T-helper 2 cell (primary cell): Measurements from ENCODE around the gene SLC12A6.
A peak's percentile ranks its signal among the peaks of the same experiment; 100 is the strongest.
"Not testable (repeated sequence)": the region's sequence is repeated elsewhere in the genome, so short reads cannot be mapped to it uniquely, and the experiment has no call there.

Experiments
- DNase-seq, 5 experiments: peaks; one replicate each; pipeline versions ENCODE4 v3.0.0 to v3.0.0-alpha.2; 2012 to 2022
- total RNA-seq, 2 donors: gene quantifications; one replicate each; lab custom pipeline; 2026; lab: John Stamatoyannopoulos, UW

SLC12A6 gene
- total RNA-seq: 102 to 115 reads per million in 2 donors

- DNase-seq: peak; percentile 83 to 92 (median 86)
Measured at GRCh38 chr15:34337557-34338306, at the start of gene SLC12A6. TSS of gene SLC12A6 (minus strand) at chr15:34337781. CDS start at chr15:34336680, 1,101 bp downstream.

- not testable (repeated sequence) for DNase-seq
Measured at GRCh38 chr15:34381829-34382521, 44.4 kb upstream of the SLC12A6 start.

- DNase-seq: not testable (repeated sequence)
Measured at GRCh38 chr15:34380491-34380890, 42.9 kb upstream of the SLC12A6 start.

- DNase-seq: no peak
Measured at GRCh38 chr15:34376856-34377255, 39.3 kb upstream of the SLC12A6 start.

- not testable (repeated sequence) for DNase-seq
Measured at GRCh38 chr15:34375541-34375940, 38.0 kb upstream of the SLC12A6 start.

- no peak for DNase-seq
Measured at GRCh38 chr15:34374816-34375215, 37.2 kb upstream of the SLC12A6 start.

GRCh38 chr15:34373951-34374350, 36.4 kb upstream of the SLC12A6 start:
- no peak for DNase-seq

- no peak for DNase-seq
Measured at GRCh38 chr15:34370643-34371042, 33.1 kb upstream of the SLC12A6 start.

- peak in 1 of 5 experiments; percentile 28 for DNase-seq
Measured at GRCh38 chr15:34370129-34370528, 32.5 kb upstream of the SLC12A6 start.

GRCh38 chr15:34367101-34368081, 29.8 kb upstream of the SLC12A6 start, which contains the start of gene LPCAT4:
TSS of gene LPCAT4 (minus strand) at chr15:34367196. CDS start at chr15:34367100, 96 bp downstream.
- peak; percentile 79 to 94 (median 87) for DNase-seq

GRCh38 chr15:34366271-34367065, 28.9 kb upstream of the SLC12A6 start:
- DNase-seq: peak in 3 of 5 experiments; percentile 28 to 66 (median 38)

GRCh38 chr15:34365836-34366235, 28.3 kb upstream of the SLC12A6 start:
- DNase-seq: peak in 1 of 5 experiments; percentile 17

GRCh38 chr15:34365091-34365825, 27.7 kb upstream of the SLC12A6 start:
- peak in 2 of 5 experiments; percentile 40 to 41 for DNase-seq

GRCh38 chr15:34364041-34364440, 26.5 kb upstream of the SLC12A6 start:
- DNase-seq: no peak

- DNase-seq: no peak
Measured at GRCh38 chr15:34362047-34362773, 24.6 kb upstream of the SLC12A6 start.

GRCh38 chr15:34361278-34361677, 23.7 kb upstream of the SLC12A6 start:
- DNase-seq: no peak

GRCh38 chr15:34360298-34360697, 22.7 kb upstream of the SLC12A6 start:
- no peak for DNase-seq

- DNase-seq: no peak
Measured at GRCh38 chr15:34359416-34359815, 21.8 kb upstream of the SLC12A6 start.

GRCh38 chr15:34358948-34359347, 21.4 kb upstream of the SLC12A6 start:
- no peak for DNase-seq

- DNase-seq: no peak
Measured at GRCh38 chr15:34358367-34358766, 20.8 kb upstream of the SLC12A6 start.
